Embryonic facial prominence (tissue), 1 donor: ENCODE data around the gene FAM120A.

ENCODE experiments used
- DNase-seq: peaks from one replicate; pipeline ENCODE4 v3.0.0-alpha.2; 2016; ENCODE audit errors: extremely low spot score

The FAM120A gene

DNA sequence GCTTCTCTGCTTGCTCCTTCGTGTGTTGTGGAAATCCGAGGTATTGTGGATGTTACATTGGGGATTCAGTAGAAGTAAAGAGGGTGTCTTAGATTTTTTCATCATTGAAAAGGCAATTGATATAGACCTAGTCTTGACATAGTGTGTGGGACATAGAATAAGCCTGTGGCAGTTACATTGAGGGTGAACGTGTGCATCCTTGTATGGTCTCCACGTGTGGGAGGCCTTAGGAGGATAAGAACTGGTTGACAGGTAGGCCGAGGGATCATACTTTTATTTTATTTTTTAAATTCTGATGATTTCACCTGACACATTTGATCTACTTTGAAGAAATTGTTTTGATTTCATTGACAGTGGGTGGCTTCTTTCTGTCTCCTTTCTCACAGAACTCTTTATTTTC is 18.9 kb downstream of the FAM120A start:
- no peak for DNase-seq

- DNase-seq = no peak
These were observed 19.6 kb downstream of the FAM120A start for GRCh38 chr9:93471124-93471523.

GRCh38 chr9:93473411-93473810 is 21.9 kb downstream of the FAM120A start:
- DNase-seq = no peak

GRCh38 chr9:93475108-93475507 is 23.6 kb downstream of the FAM120A start:
- DNase-seq = no peak

- no peak for DNase-seq
These were observed 24.4 kb downstream of the FAM120A start for GRCh38 chr9:93475856-93476255.

DNA sequence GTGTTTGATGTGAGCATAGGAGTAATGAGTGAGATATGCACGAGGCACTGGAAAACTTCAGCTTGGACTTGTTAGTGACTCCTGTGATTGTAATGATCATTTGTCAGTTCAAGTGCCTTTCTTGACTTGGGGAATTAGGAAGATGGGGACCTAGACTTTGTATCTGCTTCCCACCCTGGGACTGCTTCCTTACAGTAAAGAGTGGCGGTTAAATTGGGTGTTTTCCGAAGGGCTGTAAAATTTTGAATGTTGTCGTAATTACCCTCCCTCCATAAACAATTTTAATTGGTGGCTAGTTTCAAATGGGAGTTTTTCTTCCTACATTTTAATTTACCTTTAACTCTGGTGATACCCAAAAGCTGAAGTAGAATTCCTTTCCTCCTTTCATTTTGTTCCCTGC is 25.4 kb downstream of the FAM120A start:
- no peak for DNase-seq

DNA sequence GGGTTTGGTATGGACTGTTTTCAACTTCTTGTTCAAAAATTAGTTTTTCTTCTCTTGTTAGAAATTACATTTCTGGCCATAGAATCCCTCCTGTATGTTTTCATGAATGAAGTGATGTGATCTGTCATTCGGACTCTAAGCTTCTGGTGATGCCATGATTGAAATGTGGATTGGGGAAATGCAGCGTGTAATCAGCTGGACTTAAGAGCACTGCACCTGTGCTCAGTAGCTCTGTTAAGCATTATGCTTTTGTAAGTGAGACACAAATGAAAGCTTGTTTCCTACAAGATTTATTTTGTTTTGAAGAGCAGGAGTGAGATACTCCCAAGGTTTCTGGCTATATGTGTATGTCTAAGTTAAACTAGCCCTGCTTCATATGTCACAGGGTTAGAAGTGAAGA is 25.9 kb downstream of the FAM120A start:
- no peak for DNase-seq

GRCh38 chr9:93479726-93480125 is 28.2 kb downstream of the FAM120A start:
- DNase-seq = no peak

- DNase-seq = no peak
These were observed 28.8 kb downstream of the FAM120A start for GRCh38 chr9:93480262-93480661.

DNA sequence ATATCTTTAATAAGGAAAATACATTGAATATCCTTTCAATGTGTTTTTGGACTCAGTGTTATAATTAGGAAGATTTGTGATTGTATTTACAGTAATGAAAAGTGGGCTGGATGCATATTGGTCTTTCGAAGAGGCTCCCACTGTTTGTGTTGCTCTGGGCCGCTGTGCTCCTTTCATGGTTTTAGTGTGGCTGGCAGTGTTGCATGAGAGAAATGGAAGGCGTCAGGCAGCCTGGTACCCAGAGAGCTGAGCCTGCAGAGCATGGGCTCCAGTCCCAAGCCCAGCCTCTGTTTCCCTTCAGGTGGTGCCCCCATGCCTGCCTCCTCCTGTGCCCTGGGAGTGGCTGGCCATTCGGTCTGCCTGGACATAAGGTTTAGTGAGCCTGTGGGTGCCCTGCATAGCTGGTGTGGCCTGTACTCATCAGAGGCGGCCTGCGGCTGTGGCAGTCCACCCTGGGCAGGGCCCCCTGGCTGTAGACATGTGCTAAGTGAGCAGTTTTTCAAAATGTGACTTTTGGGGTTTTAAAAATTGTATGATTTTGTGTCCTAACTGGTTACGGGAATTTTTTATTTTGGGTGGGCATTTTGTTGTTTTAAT is 29.3 kb downstream of the FAM120A start:
- DNase-seq = no peak

GRCh38 chr9:93483497-93483896 is 32.0 kb downstream of the FAM120A start:
- DNase-seq = no peak

DNA sequence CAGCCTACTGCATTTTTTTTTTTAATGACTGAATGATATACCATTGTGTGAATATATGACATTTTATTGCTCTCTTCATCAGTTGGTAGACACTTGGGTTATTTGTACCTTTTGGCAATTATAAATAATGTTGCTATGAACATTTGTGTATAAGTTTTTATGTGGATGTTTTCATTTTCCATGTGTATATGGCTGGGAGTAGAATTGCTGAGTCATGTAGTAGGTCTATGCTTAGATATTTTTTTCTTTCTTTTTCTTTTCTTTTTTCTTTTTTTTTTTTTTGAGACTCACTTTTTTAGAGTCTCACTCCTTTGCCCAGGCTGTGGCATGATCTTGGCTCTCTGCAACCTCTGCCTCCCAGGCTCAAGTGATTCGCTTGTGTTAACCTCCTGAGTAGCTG is 34.8 kb downstream of the FAM120A start:
- no peak for DNase-seq

- DNase-seq = no peak
These were observed 36.8 kb downstream of the FAM120A start for GRCh38 chr9:93488244-93488643.

DNA sequence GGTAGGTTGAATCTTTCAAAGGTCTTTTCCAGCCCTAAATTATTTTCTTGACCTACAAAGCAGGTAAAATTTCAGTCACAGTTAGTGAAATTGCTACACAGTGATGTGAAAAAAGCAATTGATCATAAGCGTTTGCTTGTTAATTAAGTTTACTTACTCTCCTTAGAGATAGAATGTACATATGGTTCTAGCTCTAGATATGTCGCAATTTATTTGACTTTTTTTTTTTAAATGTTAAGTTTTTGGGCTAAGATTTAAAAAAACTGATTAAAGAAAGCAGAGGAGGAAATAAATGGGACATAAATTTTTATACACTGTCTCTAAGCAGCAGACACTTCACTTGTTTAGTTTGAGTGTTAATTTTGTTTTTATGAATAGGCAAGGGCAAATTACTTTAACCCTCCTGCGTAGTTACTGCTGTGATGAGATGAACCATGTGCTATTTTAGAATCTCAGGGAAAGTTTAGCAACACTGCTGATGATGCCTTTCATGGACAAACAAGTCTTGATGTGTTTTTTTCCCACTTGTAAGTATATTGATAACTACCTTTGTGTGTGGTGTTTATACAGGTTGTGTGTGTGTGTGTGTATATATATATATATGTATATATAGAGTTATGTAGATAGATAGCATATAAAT is 40.2 kb downstream of the FAM120A start:
- DNase-seq = no peak

DNA sequence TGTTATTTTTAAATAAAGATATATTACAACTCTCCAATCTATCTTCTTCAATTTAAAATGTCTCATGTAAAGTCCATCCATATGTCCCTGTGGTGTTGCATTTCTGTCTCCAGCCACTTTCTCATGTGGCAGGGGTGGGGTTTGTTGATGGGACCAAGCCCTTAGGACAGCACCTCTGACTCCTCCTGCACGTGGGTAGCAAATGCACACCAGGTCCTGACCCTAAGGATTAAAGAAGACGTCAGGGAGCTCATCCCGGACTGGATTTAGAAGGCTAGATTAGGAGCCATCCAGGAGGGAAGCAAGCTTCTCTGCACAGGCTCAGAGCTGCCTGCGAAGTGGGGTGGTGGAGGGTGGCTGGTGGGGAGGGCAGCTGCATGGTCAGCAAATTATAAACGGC is 40.8 kb downstream of the FAM120A start:
- no peak for DNase-seq

DNA sequence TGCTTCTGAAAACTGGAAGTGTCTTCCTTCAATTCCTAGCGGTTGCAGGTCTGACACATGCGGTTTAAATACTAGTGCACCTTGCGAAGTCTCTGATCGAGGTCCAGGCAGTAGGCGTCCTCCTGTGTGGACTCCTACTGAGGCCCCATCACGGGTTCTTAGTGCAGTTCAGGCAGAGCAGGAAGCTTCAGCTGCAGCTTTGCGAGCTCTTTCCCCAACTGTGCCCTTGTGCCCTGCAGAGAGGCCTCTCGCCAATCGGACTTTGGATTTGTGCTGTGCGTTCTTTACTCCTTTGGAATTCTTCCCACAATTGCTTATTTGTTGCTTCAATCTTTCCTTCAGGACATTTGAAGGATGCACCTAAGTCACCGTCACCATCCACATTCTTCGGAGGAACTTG is 42.5 kb downstream of the FAM120A start:
- DNase-seq = no peak

DNA sequence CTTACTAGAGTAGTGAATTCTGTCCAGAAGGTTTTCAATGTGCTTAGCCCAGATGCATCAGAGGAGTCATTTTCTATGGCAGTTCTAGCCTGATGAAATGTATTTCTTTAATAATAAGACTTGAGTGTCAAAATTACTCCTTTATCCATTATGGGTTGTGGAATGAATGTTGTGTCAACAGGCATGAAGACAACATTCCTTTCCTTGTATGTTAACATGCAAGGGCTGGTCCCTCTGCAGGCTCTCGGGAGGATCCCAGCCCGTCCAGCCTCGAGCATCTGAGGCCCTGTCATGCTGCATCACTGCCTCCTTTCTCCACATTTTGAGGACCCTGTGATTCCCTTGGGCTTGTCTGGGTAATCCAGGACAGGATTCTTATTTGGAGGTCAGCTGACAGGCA is 44.8 kb downstream of the FAM120A start:
- DNase-seq = no peak

DNA sequence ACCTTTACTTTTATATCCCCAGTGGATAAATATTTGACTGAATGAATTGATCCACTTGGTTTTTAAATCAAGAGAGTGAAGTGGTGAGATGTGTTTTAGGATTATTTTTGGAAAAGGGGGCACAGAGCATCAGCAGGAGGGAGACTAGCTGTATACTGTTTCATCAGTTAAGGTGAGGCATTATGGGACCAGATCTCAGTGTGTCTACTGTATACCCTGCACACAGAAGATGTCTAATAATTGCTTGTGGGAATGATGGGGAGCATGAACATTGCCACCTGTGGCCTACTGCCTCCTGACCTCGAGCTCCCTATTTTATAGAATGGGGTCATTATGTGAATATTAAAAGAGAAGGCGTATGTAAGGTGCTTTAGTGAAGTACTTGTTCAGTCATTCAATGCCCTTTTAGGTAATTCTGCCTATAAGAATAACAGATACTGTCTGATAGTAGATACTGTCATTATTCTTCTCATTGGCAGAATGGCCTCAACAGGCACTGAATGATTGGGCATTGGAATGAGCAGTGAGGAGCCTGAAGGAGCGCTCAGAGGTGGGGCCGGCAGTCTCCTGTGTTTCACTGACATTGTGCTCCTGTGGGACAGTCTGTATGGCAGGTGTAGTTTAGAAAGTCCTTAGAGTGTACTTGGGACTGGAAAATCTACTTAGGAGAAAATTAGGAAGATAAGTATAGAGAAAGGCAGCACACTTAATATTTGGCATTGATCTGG is 49.2 kb downstream of the FAM120A start:
- DNase-seq = no peak

DNA sequence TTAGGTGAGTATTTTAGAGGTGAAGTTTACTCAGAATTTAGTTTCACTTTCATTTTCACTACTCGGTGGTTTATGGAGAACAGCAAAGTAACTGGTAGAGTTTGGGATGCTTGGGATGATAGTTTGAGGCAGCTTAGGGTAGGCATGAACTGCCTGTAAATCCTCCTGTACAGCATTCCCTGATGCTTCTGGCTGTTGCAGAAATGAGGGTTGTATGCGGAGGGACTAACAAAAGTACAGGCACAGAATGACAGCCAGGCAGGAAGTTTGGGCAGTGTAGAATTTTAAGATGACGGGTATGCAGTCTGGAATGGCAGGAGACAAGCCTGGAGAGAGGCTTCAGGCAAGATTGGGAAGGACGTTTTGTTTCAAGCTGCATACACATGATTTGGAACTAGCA is 49.9 kb downstream of the FAM120A start:
- no peak for DNase-seq

GRCh38 chr9:93503381-93503780 is 51.9 kb downstream of the FAM120A start:
- no peak for DNase-seq

- DNase-seq = no peak
These were observed 54.2 kb downstream of the FAM120A start for GRCh38 chr9:93505541-93506132.

GRCh38 chr9:93507768-93508167 is 56.3 kb downstream of the FAM120A start:
- DNase-seq = no peak

DNA sequence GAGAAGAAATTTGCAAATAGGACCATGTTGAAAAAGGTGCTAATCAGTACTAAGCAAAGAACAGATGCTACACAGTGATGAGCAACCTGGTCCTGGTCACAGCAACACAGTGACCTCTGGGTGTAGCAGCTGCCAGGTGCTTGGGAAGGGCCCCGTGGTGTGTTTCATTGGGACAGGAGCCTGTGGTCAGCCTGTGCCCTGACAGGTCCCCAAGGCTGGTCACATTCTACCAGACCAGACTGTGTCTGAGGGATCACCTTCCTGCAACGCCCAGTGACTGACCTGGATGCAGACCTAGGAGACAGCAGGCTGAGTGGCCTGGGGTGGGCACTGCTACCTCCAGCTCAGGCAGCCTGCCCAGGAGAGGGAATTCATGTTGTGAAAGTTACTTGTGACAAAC is 56.7 kb downstream of the FAM120A start:
- DNase-seq = no peak
